IMR-90 (cell line): Measurements from ENCODE around the gene WNT10A.

Experiments
- BHLHE40 ChIP-seq: fragments of 150-350 bp; IDR thresholded peaks from 2 replicates; pipeline ENCODE4 v1.6.1; 2016; ENCODE audit warnings: mild to moderate bottlenecking, low read depth, low read length
- CEBPB ChIP-seq: IDR thresholded peaks from 2 replicates; pipeline ENCODE4 v1.6.1; 2012; ENCODE audit warnings: low read depth, low read length, improper control_type of control experiment
- CTCF ChIP-seq: conservative IDR thresholded peaks from 2 replicates; pipeline ENCODE4 v1.5.1; 2012; ENCODE audit warnings: mild to moderate bottlenecking, low read depth, low read length, improper control_type of control experiment
- FOS ChIP-seq: fragments of 150-350 bp; IDR thresholded peaks from 2 replicates; pipeline ENCODE4 v1.6.1; 2016; ENCODE audit warnings: low read depth, low read length
- MAFK ChIP-seq: IDR thresholded peaks from 2 replicates; pipeline ENCODE4 v1.6.1; 2012; ENCODE audit warnings: low read depth, low read length, improper control_type of control experiment
- MAZ ChIP-seq: IDR thresholded peaks from 2 replicates; pipeline ENCODE4 v1.6.1; 2012; ENCODE audit warnings: low read depth, mild to moderate bottlenecking, low read length, improper control_type of control experiment, moderate library complexity, borderline replicate concordance
- NFE2L2 ChIP-seq: fragments of 150-350 bp; IDR thresholded peaks from 2 replicates; pipeline ENCODE4 v1.6.1; 2016; ENCODE audit warnings: low read depth, mild to moderate bottlenecking, low read length
- POLR2A ChIP-seq: IDR thresholded peaks from 2 replicates; pipeline ENCODE4 v1.6.1; 2012; ENCODE audit warnings: mild to moderate bottlenecking, low read depth, low read length
- RAD21 ChIP-seq: IDR thresholded peaks from 2 replicates; pipeline ENCODE4 v1.6.1; 2012; ENCODE audit warnings: low read length, improper control_type of control experiment
- RCOR1 ChIP-seq: IDR thresholded peaks from 2 replicates; pipeline ENCODE4 v1.6.1; 2012; ENCODE audit warnings: mild to moderate bottlenecking, low read length, improper control_type of control experiment; ENCODE audit not compliant: insufficient replicate concordance
- SMC3 ChIP-seq: fragments of 150-350 bp; IDR thresholded peaks from 2 replicates; pipeline ENCODE4 v1.6.1; 2016; ENCODE audit warnings: low read depth, mild to moderate bottlenecking, antibody characterized with exemption, low read length, moderate library complexity
- USF2 ChIP-seq: fragments of 150-350 bp; IDR thresholded peaks from 2 replicates; pipeline ENCODE4 v1.6.1; 2017; ENCODE audit warnings: mild to moderate bottlenecking, antibody characterized with exemption, low read length, low read depth

GRCh38 chr2:218858671-218859555 lies 21.7 kb upstream of the WNT10A start:
- TF ChIP-seq RCOR1 (no peak), FOS (no peak), NFE2L2 (no peak), SMC3 (no peak), MAFK (no peak), POLR2A (no peak), MAZ (no peak), CTCF (no peak), USF2 (no peak), BHLHE40 (no peak), RAD21 (no peak), CEBPB (no peak)
